Neural cell (in vitro differentiated cells): ENCODE measurements around the gene STAB1.

Source experiments
- EP300 ChIP-seq: fragments of 450-650 bp; conservative IDR thresholded peaks from 2 replicates; pipeline ENCODE4 v1.6.1; 2014; ENCODE audit warnings: antibody characterized with exemption, mild to moderate bottlenecking, moderate library complexity; ENCODE audit not compliant: poor library complexity, severe bottlenecking
- EZH2 ChIP-seq: fragments of 200-600, 300-800 bp; shearing (Covaris generic), sonication (generic); IDR thresholded peaks from 2 replicates; pipeline ENCODE4 v1.6.1; 2014; ENCODE audit warnings: antibody characterized with exemption, low read length, borderline replicate concordance, mild to moderate bottlenecking; ENCODE audit not compliant: insufficient read depth, poor library complexity, severe bottlenecking
- MXI1 ChIP-seq: fragments of 450-650 bp; conservative IDR thresholded peaks from 2 replicates; pipeline ENCODE4 v1.6.1; 2014; ENCODE audit warnings: antibody characterized with exemption, mild to moderate bottlenecking; ENCODE audit not compliant: poor library complexity, severe bottlenecking
- POLR2AphosphoS5 ChIP-seq: IDR thresholded peaks from 2 replicates; pipeline ENCODE4 v1.6.1; 2012
- RAD21 ChIP-seq: fragments of 450-650 bp; conservative IDR thresholded peaks from 2 replicates; pipeline ENCODE4 v1.6.1; 2014; ENCODE audit warnings: antibody characterized with exemption, mild to moderate bottlenecking, moderate library complexity
- SMC3 ChIP-seq: fragments of 450-650 bp; conservative IDR thresholded peaks from 2 replicates; pipeline ENCODE4 v1.6.1; 2014; ENCODE audit warnings: antibody characterized with exemption, mild to moderate bottlenecking, moderate library complexity; ENCODE audit not compliant: poor library complexity
- TAF1 ChIP-seq: IDR thresholded peaks from 2 replicates; pipeline ENCODE4 v1.6.1; 2012; ENCODE audit warnings: low read depth
- TF ChIP-seq, protein P1 (sequence below): fragments of 450-650 bp; IDR thresholded peaks from 2 replicates; pipeline ENCODE4 v1.5.1; 2014; ENCODE audit warnings: antibody characterized with exemption, mild to moderate bottlenecking, moderate library complexity; ENCODE audit not compliant: poor library complexity, severe bottlenecking
- TF ChIP-seq, protein P2 (sequence below): IDR thresholded peaks from 2 replicates; pipeline ENCODE4 v1.6.1; 2012; ENCODE audit warnings: borderline replicate concordance

DNA sequence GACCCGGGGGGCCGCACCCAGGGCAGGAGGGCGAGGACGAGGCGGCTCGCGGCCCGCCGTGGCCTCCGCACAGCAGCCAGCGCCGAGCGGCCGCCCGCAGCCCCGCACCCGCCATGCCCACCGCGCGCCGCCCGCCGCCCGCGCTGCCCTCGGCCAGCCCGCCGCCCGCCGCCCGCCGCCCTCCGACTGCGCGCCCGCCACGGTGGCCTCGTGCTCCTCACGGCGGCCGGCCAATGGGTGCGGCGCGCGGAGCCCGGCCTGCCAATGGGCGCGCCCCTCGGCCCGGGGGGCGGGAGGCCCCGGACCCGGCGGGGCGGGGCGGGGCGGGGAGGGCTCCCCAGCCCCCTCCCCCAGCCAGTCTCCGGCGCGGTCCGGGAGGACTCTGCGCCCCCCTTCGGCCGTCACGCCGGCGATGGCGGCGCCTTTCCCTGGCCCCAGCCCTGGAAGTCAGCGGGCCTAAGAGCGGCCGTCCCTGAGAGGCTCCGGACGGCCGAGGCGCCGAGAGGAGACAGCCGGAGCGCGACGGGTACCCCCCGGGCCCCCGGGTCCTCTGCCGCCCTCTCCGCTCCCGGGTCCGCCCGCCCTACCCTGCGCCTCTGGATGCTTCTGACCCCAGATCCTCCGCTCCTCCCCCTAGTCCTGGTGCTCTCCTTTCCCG is 38.6 kb downstream of the STAB1 start, which contains the start of gene NT5DC2:
- TF ChIP-seq POLR2AphosphoS5, result no peak
- TF ChIP-seq MXI1, result no peak
- TF ChIP-seq, protein P1, sequence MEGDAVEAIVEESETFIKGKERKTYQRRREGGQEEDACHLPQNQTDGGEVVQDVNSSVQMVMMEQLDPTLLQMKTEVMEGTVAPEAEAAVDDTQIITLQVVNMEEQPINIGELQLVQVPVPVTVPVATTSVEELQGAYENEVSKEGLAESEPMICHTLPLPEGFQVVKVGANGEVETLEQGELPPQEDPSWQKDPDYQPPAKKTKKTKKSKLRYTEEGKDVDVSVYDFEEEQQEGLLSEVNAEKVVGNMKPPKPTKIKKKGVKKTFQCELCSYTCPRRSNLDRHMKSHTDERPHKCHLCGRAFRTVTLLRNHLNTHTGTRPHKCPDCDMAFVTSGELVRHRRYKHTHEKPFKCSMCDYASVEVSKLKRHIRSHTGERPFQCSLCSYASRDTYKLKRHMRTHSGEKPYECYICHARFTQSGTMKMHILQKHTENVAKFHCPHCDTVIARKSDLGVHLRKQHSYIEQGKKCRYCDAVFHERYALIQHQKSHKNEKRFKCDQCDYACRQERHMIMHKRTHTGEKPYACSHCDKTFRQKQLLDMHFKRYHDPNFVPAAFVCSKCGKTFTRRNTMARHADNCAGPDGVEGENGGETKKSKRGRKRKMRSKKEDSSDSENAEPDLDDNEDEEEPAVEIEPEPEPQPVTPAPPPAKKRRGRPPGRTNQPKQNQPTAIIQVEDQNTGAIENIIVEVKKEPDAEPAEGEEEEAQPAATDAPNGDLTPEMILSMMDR, result no peak
- no peak for TF ChIP-seq EP300
- TF ChIP-seq, protein P2, sequence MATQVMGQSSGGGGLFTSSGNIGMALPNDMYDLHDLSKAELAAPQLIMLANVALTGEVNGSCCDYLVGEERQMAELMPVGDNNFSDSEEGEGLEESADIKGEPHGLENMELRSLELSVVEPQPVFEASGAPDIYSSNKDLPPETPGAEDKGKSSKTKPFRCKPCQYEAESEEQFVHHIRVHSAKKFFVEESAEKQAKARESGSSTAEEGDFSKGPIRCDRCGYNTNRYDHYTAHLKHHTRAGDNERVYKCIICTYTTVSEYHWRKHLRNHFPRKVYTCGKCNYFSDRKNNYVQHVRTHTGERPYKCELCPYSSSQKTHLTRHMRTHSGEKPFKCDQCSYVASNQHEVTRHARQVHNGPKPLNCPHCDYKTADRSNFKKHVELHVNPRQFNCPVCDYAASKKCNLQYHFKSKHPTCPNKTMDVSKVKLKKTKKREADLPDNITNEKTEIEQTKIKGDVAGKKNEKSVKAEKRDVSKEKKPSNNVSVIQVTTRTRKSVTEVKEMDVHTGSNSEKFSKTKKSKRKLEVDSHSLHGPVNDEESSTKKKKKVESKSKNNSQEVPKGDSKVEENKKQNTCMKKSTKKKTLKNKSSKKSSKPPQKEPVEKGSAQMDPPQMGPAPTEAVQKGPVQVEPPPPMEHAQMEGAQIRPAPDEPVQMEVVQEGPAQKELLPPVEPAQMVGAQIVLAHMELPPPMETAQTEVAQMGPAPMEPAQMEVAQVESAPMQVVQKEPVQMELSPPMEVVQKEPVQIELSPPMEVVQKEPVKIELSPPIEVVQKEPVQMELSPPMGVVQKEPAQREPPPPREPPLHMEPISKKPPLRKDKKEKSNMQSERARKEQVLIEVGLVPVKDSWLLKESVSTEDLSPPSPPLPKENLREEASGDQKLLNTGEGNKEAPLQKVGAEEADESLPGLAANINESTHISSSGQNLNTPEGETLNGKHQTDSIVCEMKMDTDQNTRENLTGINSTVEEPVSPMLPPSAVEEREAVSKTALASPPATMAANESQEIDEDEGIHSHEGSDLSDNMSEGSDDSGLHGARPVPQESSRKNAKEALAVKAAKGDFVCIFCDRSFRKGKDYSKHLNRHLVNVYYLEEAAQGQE, result no peak
- no peak for TF ChIP-seq EZH2
- TF ChIP-seq TAF1, result no peak
- no peak for TF ChIP-seq RAD21
- no peak for TF ChIP-seq SMC3
